Stomach smooth muscle (tissue), 2 donors: ENCODE results near the gene LECT2.

Experiments used
- H3K27ac ChIP-seq: one replicate; pipeline ENCODE4 v1.7.0; 2013; ENCODE audit warnings: mild to moderate bottlenecking, low read length, inconsistent platforms
- H3K27me3 ChIP-seq, 2 donors: one replicate each; pipeline ENCODE4 v1.7.0; 2013; ENCODE audit warnings: low read length in 2 of 2; ENCODE audit not compliant: insufficient read depth in 2 of 2, control insufficient read depth in 1 of 2
- H3K36me3 ChIP-seq, 2 donors: one replicate each; pipeline ENCODE4 v1.7.0; 2013; ENCODE audit warnings: low read length in 2 of 2; ENCODE audit not compliant: control insufficient read depth in 2 of 2, insufficient read depth in 2 of 2
- H3K4me1 ChIP-seq: one replicate; pipeline ENCODE4 v1.7.0; 2013; ENCODE audit warnings: low read length; ENCODE audit not compliant: control insufficient read depth, insufficient read depth
- H3K4me3 ChIP-seq, 2 donors: one replicate each; pipeline ENCODE4 v1.7.0; 2013; ENCODE audit warnings: low read length in 2 of 2
- H3K9ac ChIP-seq, 2 donors: one replicate each; pipeline ENCODE4 v1.7.0; 2013; ENCODE audit warnings: low read length in 2 of 2, mild to moderate bottlenecking in 1 of 2
- H3K9me3 ChIP-seq, 2 donors: one replicate each; pipeline ENCODE4 v1.7.0; 2013; ENCODE audit warnings: low read length in 2 of 2; ENCODE audit not compliant: control insufficient read depth in 2 of 2
- donor health status: healthy.
- donor health status: Pancreatic carcinoma.

Gene LECT2

GRCh38 chr5:135979510-135979909, 24.7 kb upstream of the LECT2 start:
- Histone ChIP-seq H3K9ac (no peak overlapping the region), H3K27ac (no peak overlapping the region), H3K9me3 (no peaks in the 10 kb centered on the region), H3K4me3 (no peak overlapping the region), H3K4me1 (no peaks in the 10 kb centered on the region), H3K27me3 (no peaks in the 10 kb centered on the region), H3K36me3 (no peaks in the 10 kb centered on the region)

- Histone ChIP-seq H3K4me3 (no peak overlapping the region), H3K4me1 (no peaks in the 10 kb centered on the region), H3K9ac (no peak overlapping the region), H3K36me3 (no peaks in the 10 kb centered on the region), H3K27me3 (no peaks in the 10 kb centered on the region), H3K27ac (no peak overlapping the region), H3K9me3 (no peaks in the 10 kb centered on the region)
These were observed 24.2 kb upstream of the LECT2 start for GRCh38 chr5:135978993-135979392.

- H3K4me3 ChIP-seq, result no peak overlapping the region
- H3K36me3 ChIP-seq, result no peaks in the 10 kb centered on the region
- no peaks in the 10 kb centered on the region for H3K9me3 ChIP-seq
- H3K27ac ChIP-seq, result no peak overlapping the region
- H3K9ac ChIP-seq, result no peak overlapping the region
- no peaks in the 10 kb centered on the region for H3K4me1 ChIP-seq
- no peaks in the 10 kb centered on the region for H3K27me3 ChIP-seq
These were observed 23.4 kb upstream of the LECT2 start for GRCh38 chr5:135978212-135978631.

GRCh38 chr5:135977375-135977928, 22.7 kb upstream of the LECT2 start:
- no peaks in the 10 kb centered on the region for H3K27me3 ChIP-seq
- no peak overlapping the region for H3K27ac ChIP-seq
- no peaks in the 10 kb centered on the region for H3K4me1 ChIP-seq
- H3K9ac ChIP-seq, result no peak overlapping the region
- H3K36me3 ChIP-seq, result no peaks in the 10 kb centered on the region
- H3K4me3 ChIP-seq, result no peak overlapping the region
- H3K9me3 ChIP-seq, result no peaks in the 10 kb centered on the region

- Histone ChIP-seq H3K9me3 (no peaks in the 10 kb centered on the region), H3K9ac (no peak overlapping the region), H3K27me3 (no peaks in the 10 kb centered on the region), H3K27ac (no peak overlapping the region), H3K4me3 (no peak overlapping the region), H3K4me1 (no peaks in the 10 kb centered on the region), H3K36me3 (no peaks in the 10 kb centered on the region)
These were observed 21.4 kb upstream of the LECT2 start for GRCh38 chr5:135976216-135976615.

- H3K9me3 ChIP-seq, result no peaks in the 10 kb centered on the region
- H3K4me1 ChIP-seq, result no peaks in the 10 kb centered on the region
- no peaks in the 10 kb centered on the region for H3K36me3 ChIP-seq
- no peak overlapping the region for H3K4me3 ChIP-seq
- H3K27ac ChIP-seq, result no peak overlapping the region
- H3K27me3 ChIP-seq, result no peaks in the 10 kb centered on the region
- no peak overlapping the region for H3K9ac ChIP-seq
These were observed 20.3 kb upstream of the LECT2 start for GRCh38 chr5:135975122-135975521.

- Histone ChIP-seq H3K4me1 (no peaks in the 10 kb centered on the region), H3K27ac (no peak overlapping the region), H3K27me3 (no peaks in the 10 kb centered on the region), H3K4me3 (no peak overlapping the region), H3K9me3 (no peaks in the 10 kb centered on the region), H3K36me3 (no peaks in the 10 kb centered on the region), H3K9ac (no peak overlapping the region)
These were observed 19.3 kb upstream of the LECT2 start for GRCh38 chr5:135974021-135974600.

- no peaks in the 10 kb centered on the region for H3K27me3 ChIP-seq
- no peaks in the 10 kb centered on the region for H3K9me3 ChIP-seq
- no peak overlapping the region for H3K4me3 ChIP-seq
- H3K27ac ChIP-seq, result no peak overlapping the region
- H3K4me1 ChIP-seq, result no peaks in the 10 kb centered on the region
- no peak overlapping the region for H3K9ac ChIP-seq
- H3K36me3 ChIP-seq, result no peaks in the 10 kb centered on the region
These were observed 18.7 kb upstream of the LECT2 start for GRCh38 chr5:135973323-135974020.

- Histone ChIP-seq H3K27me3 (no peaks in the 10 kb centered on the region), H3K4me1 (no peaks in the 10 kb centered on the region), H3K27ac (no peak overlapping the region), H3K9ac (no peak overlapping the region), H3K9me3 (no peaks in the 10 kb centered on the region), H3K4me3 (no peak overlapping the region), H3K36me3 (no peaks in the 10 kb centered on the region)
These were observed 16.9 kb upstream of the LECT2 start for GRCh38 chr5:135971701-135972100.

- Histone ChIP-seq H3K27ac (no peak overlapping the region), H3K4me3 (no peak overlapping the region), H3K9ac (no peak overlapping the region), H3K27me3 (no peaks in the 10 kb centered on the region), H3K36me3 (no peaks in the 10 kb centered on the region), H3K4me1 (no peaks in the 10 kb centered on the region), H3K9me3 (no peaks in the 10 kb centered on the region)
These were observed 12.0 kb upstream of the LECT2 start for GRCh38 chr5:135966790-135967189.

GRCh38 chr5:135966165-135966564, 11.4 kb upstream of the LECT2 start:
- Histone ChIP-seq H3K27me3 (no peaks in the 10 kb centered on the region), H3K9ac (no peak overlapping the region), H3K27ac (no peak overlapping the region), H3K36me3 (no peaks in the 10 kb centered on the region), H3K4me3 (no peak overlapping the region), H3K9me3 (no peaks in the 10 kb centered on the region), H3K4me1 (no peaks in the 10 kb centered on the region)
